ENCODE data around the gene CTSC. TPM values are rescaled to one million over a fixed set of nuclear protein-coding genes. Genes with fewer than 3 reads are reported as not detected.
"Not testable (repeated sequence)": the region's sequence is repeated elsewhere in the genome, so short reads cannot be mapped to it uniquely, and the experiment has no call there.

Gene CTSC
- total RNA-seq, 6 donors from 2014 or later: 74.4 to 370 (median 247) TPM

DNA sequence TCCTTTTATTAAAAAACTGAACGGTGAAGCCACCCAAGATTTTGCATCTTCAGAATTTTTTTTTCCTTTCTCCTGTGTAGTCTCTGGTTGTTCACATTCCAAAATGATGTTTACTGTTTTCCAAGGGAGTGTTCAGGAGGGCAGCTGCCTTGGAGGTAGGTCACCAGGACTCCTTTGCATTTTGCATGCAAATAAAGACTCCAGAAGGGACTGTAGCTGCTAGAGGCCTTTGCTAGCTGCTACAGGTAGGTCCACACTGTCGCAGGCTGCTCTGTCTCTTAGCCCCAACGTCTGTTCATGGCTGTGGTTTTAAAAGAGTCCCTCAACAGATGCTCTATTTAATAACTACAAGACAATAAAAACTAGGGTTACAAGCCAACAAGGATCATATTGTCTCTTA is 11.4 kb downstream of the CTSC start:
- H3K36me3 ChIP-seq: peaks cover 0 to 10% (median 1%) of the 10 kb centered on the region in 4 donors
- peaks cover 3 to 12% (median 9%) of the 10 kb centered on the region in 4 donors for H3K4me1 ChIP-seq
- WGBS, 2 donors: 70 to 71% methylated on average over 3 of the region's 3 CpGs

DNA sequence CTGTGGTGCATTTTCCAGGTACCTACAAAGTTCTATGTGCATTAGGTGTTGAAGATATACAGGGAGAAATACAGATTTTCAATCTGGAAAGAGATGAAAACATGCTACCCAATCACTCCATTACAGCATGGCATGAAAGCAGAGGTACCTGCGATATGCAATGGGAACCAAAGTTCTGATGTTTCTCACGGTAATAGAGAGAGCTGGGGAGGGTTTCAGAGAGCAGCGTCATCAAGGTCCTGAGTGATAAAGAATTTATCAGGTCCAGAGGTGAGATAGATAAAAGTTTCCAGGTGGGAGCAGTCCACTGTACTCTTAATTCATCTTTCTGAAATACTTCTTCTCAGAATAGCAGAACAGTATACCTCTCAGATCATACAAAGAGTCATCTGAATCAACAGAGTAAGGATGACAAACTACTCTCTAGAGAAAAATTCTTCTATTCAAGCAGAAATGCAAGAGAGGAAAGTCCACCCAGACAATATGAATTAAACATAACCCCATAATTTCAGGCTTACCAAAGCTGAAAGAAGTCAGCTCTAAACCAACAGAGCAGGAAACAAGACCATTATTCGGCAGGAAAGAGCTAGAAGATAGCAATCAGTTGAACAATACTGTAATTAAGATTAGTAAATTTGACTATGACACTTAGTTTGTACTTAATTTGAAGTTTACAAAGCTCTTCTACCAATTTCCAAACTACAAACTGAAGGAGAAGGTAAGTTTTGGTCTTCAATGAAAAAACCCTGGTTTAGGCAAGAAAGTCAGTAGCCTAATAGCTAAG is 12.8 kb downstream of the CTSC start:
- TF ChIP-seq, protein P1, sequence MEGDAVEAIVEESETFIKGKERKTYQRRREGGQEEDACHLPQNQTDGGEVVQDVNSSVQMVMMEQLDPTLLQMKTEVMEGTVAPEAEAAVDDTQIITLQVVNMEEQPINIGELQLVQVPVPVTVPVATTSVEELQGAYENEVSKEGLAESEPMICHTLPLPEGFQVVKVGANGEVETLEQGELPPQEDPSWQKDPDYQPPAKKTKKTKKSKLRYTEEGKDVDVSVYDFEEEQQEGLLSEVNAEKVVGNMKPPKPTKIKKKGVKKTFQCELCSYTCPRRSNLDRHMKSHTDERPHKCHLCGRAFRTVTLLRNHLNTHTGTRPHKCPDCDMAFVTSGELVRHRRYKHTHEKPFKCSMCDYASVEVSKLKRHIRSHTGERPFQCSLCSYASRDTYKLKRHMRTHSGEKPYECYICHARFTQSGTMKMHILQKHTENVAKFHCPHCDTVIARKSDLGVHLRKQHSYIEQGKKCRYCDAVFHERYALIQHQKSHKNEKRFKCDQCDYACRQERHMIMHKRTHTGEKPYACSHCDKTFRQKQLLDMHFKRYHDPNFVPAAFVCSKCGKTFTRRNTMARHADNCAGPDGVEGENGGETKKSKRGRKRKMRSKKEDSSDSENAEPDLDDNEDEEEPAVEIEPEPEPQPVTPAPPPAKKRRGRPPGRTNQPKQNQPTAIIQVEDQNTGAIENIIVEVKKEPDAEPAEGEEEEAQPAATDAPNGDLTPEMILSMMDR (IDR thresholded peaks at IDR 0.05): no peak
- no peak for TF ChIP-seq POLR2A (IDR thresholded peaks at IDR 0.05)
- Histone ChIP-seq H3K27me3 (no peaks in the 10 kb centered on the region), H3K9me3 (no peaks in the 10 kb centered on the region), H3K4me1 (peaks cover 3 to 19% (median 12%) of the 10 kb centered on the region in 4 donors), H3K27ac (no peak overlapping the region), H3K4me3 (no peak overlapping the region), H3K36me3 (peaks cover 0 to 6% (median 0%) of the 10 kb centered on the region in 4 donors)
- ATAC-seq (ENCODE audit: low FRiP score in 2 of 2) (no peak), DNase-seq (no peak)
- 69 to 72% methylated on average over 4 of the region's 4 CpGs for WGBS, 2 donors

More for the DNA sequence above, 11.4 kb downstream of the CTSC start:
- H3K27me3 ChIP-seq: no peaks in the 10 kb centered on the region
- H3K4me3 ChIP-seq: no peak overlapping the region
- H3K9me3 ChIP-seq: no peaks in the 10 kb centered on the region
- DNase-seq (no peak), ATAC-seq (ENCODE audit: low FRiP score in 2 of 2) (no peak)
- TF ChIP-seq, protein P1 (IDR thresholded peaks at IDR 0.05): no peak
- no peak overlapping the region for H3K27ac ChIP-seq

DNA sequence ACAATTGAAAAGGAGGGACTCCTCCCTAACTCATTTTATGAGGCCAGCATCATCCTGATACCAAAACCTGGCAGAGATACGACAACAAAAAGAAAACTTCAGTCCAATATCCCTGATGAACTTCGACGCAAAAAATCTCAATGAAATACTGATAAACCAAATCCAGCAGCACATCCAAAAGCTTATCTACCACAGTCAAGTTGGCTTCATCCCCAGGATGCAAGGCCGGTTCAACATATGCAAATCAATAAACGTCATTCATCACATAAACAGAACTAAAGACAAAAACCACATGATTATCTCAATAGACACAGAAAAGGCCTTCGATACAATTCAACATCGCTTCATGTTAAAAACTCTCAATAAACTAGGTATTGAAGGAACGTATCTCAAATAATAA is 14.7 kb downstream of the CTSC start:
- ATAC-seq (ENCODE audit: low FRiP score in 2 of 2); H3K27ac ChIP-seq; H3K27me3 ChIP-seq; H3K4me3 ChIP-seq; H3K9me3 ChIP-seq; DNase-seq; H3K36me3 ChIP-seq: not testable (repeated sequence)
- WGBS, 2 donors: 91 to 92% methylated on average over 8 of the region's 8 CpGs
- peaks cover 0 to 15% (median 8%) of the 10 kb centered on the region in 4 donors for H3K4me1 ChIP-seq

DNA sequence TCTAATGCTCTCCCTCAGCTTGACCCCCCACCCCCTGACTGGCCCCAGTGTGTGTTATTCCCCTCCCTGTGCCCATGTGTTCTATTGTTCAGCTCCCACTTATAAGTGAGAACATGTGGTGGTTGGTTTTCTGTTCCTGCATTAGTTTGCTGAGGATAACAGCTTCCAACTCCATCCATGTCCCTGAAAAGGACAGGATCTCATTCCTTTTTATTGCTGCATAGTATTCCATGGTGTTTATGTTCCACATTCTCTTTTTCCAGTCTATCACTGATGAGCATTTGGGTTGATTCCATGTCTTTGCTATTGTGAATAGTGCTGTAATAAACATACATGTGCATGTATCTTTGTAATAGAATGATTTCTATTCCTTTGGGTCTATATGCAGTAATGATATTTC is 16.1 kb downstream of the CTSC start:
- H3K9me3 ChIP-seq; H3K27ac ChIP-seq; H3K27me3 ChIP-seq; H3K36me3 ChIP-seq; DNase-seq; ATAC-seq (ENCODE audit: low FRiP score in 2 of 2); H3K4me3 ChIP-seq: not testable (repeated sequence)
- H3K4me1 ChIP-seq: peaks cover 0 to 16% (median 5%) of the 10 kb centered on the region in 4 donors

DNA sequence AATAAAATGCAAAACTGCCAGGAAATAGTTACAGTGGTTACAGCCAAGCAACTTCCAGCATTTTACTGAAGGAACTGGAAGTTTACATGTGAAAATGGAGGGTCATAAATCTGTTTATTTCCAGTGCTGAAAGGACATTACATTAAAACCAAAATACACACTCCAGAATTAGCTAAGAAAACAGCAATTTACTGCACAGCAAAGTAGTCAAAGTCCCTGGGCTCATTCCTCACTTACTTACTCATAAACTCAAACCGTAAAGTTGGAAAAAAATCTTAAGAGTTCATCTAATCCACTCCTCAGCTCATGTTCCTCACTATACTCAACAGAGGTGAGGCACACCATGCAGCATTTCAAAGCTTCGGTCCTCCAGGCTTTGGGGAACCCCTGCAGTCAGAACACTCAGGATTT is 17.4 kb downstream of the CTSC start:
- no peak for ATAC-seq (ENCODE audit: low FRiP score in 2 of 2)
- TF ChIP-seq POLR2A (IDR thresholded peaks at IDR 0.05) (no peak), EP300 (IDR thresholded peaks at IDR 0.05) (no peak)
- Histone ChIP-seq H3K27me3 (no peaks in the 10 kb centered on the region), H3K27ac (no peak overlapping the region), H3K36me3 (no peaks in the 10 kb centered on the region), H3K4me1 (peaks cover 0 to 10% (median 3%) of the 10 kb centered on the region in 4 donors), H3K9me3 (no peaks in the 10 kb centered on the region), H3K4me3 (no peak overlapping the region)
- DNase-seq: no peak
- WGBS, 2 donors: 46 to 55% methylated on average over 2 of the region's 2 CpGs

DNA sequence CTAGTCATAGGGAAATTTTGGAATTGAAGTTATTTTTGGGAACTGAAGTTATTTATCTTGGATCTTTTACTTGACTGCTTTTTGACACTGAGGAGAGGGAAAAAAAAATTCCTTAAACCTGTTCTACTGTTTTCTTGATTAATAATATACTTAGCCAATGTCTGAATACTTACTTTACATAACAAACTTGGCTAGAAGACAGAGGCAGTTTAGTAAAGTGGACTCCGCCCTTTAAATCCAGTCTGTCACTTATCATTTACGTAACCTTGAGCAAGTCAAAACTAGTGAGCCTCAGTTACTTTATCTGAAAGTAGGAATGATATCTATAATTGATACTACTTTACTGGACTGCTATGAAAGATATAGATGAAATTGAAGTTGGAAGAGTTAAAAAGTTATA is 19.5 kb downstream of the CTSC start:
- Histone ChIP-seq H3K4me1 (peaks cover 0 to 10% (median 3%) of the 10 kb centered on the region in 4 donors), H3K9me3 (no peaks in the 10 kb centered on the region), H3K4me3 (no peak overlapping the region), H3K27me3 (no peaks in the 10 kb centered on the region), H3K36me3 (no peaks in the 10 kb centered on the region), H3K27ac (no peak overlapping the region)
- WGBS, 2 donors: 72% methylated on average over 2 of the region's 2 CpGs
- TF ChIP-seq, protein P1 (IDR thresholded peaks at IDR 0.05): no peak
- TF ChIP-seq EP300 (IDR thresholded peaks at IDR 0.05): no peak
- TF ChIP-seq POLR2AphosphoS5 (IDR thresholded peaks at IDR 0.05): no peak
- DNase-seq (no peak), ATAC-seq (ENCODE audit: low FRiP score in 2 of 2) (no peak)
